HG03342 (cell line): ENCODE results near the gene PRKCE.

Experiments
- ATAC-seq: cut with Tn5 transposase; IDR thresholded peaks from one replicate; pipeline ENCODE4 v1.9.1; 2021; ENCODE audit warnings: mild to moderate bottlenecking, moderate library complexity; ENCODE audit not compliant: unreplicated experiment

PRKCE gene

DNA sequence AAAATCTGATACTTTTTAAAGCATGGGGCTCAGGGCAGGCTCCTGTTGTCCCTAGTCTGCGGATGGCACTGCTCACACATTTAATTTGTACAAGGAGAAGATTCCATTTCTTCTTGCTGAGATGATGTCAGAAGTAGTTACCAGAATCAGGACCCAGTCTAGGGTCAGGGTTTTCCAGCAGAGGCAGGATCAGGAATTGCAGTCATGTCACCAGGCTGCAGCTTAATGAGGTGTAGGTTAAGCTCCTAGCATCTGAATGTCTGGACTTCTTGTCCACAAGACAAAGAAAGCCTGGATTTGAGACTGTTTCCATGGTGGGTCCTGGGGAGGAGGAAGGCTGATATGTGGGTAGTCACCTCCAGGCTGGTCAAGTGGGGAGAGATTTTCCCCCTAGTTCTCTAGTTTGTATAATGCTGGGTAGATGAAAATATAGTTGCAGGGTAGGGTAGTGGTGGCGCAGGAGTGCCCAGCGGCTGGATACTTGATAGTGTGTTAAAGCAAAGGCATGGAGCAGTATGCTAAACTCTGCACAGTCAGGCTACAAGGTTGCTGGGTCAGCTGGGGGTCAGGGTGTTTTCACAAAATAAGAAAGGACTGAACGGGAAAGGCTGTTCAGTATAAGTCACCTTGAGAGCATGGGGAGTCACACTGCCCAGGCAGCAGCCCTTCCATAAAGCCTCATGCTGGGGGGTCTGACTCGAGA lies 148.4 kb downstream of the PRKCE start:
- ATAC-seq = no peak

DNA sequence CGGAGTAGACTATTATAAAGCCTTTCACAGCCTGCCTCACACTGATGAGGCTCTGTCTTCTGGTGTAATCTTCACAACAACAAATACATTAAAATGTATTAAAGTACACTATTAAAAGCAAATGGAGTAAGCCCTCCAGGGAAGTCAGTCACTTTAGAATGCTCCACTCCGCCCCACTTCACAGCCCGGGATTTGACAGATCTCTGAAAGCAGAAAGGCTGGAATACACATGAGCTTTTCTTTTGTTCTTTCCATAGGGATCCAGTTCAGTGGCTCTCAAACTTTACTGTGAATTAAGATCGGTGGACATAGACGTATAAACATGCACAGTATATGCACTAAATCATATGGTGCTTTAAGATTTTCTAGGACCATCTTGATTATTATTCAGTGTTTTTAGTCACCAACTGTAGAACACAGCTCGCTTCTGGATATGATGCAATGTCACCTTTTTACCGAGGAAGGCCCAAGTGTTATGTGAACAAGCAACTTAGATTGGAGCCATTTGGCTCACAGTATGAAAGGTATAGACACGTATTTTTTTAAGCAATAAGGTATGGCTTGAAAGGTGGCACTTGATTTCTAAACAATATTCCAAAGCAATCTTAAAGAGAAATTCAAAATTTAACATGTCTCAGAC lies 151.1 kb downstream of the PRKCE start:
- no peak for ATAC-seq

GRCh38 chr2:45804987-45805755 lies 153.7 kb downstream of the PRKCE start:
- no peak for ATAC-seq

GRCh38 chr2:45806563-45807358 lies 155.3 kb downstream of the PRKCE start:
- peak; percentile 78 for ATAC-seq

- no peak for ATAC-seq
Observed at GRCh38 chr2:45808294-45808800, 156.9 kb downstream of the PRKCE start.

DNA sequence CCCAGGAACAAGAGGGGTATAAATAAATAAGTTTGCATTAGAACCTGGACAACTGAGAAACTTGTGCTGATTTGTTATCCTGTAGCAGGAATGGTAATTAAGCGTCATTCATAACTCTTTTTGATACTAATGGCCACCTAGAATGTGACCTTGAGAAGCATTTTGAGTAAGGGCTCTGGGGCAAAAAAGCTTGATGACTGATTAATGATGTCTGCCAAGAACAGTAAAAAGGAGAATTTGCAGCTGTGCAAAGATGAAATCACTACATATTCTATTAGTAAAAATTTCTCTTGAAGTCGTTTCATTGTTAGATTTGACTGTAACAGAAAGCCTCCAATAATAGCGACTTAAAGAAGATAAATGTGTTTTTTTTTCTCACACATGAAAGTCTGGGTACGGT lies 157.7 kb downstream of the PRKCE start:
- ATAC-seq = no peak

DNA sequence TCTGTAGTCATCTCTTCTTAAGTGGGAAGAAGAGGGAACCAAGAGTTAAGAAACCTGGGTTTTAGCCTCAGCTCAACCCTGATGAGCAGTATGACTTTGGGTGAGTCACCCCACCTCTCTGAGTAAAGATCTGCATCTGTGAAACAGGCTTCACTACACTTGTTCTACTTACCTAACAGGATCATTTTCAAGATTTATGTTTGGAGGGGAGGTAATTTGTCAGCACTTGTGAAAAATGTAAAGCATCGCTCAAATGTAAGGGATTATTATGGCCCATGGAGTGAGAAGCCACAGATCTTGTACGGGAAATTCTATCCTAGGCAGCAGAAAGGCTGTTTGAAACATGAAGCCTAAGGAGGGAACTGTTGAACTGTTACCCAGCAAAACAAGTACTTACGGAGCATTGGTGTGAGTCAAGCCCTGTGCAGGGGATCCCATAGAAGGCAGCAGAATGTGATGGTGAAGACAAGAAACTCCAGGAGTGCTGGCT lies 160.6 kb downstream of the PRKCE start:
- no peak for ATAC-seq

DNA sequence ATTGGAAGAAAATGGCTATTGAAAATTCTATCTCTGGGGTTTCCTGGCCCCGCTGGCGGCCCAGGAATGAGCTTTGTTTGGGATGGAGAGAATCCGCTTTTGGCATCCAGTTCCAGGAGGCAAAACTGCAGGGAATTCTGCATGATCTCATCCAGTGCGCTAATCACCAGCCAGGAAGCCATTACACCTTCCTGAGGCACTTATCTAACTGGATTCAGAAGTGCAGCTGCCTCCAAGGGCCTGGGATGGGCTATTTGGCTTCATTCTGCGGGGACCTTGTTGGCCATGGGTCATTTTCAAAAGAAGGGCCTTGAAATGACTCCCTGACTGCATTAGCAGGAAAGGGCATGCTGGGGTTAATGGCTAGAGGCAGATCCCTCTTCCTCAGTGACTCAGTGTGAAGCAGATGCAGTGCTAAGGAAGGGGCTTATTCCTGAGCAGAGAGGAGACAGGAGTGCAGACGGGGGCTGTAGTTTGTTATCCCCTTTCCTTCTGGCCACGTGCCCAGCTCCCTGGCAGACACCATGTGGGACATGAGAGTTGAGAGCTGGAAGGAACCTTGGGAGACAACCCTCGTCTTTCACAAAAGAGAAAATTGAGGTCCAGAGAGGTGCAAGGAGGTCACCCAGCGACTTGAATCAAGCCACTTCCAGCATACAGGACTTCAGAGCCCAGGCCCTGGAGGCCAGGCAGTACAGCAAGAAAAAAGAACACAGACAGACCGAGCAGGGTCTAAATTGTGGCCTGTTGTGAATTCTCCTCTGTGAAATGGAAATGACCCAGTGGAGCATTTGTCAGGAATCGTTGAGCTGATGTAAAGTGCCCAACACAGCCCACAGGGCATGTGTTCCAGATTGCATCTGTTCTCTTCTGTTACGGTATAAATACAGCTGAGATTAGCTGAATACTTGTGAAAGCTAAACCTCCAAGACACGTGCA lies 161.8 kb downstream of the PRKCE start:
- ATAC-seq = no peak

DNA sequence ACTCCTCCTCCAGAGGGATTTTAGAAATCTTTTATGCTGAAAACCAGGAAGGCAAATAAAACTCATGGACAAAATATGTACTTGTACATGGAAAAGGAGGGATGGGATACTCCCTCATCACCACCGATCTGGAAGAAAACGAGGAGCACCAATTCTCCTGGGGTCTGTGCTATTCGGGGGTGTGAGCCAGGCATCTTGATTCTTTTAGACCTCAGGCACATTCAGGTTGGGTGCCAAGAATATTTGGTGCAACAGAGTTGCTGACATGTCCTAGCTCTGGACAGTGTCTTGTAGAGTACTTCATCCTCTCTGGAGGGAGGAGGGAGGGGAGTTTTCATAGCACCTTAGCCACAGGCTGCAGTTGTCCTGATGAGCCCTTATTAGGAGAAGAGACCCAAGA lies 163.0 kb downstream of the PRKCE start:
- ATAC-seq = no peak

- no peak for ATAC-seq
Observed at GRCh38 chr2:45814951-45815621, 163.6 kb downstream of the PRKCE start.

DNA sequence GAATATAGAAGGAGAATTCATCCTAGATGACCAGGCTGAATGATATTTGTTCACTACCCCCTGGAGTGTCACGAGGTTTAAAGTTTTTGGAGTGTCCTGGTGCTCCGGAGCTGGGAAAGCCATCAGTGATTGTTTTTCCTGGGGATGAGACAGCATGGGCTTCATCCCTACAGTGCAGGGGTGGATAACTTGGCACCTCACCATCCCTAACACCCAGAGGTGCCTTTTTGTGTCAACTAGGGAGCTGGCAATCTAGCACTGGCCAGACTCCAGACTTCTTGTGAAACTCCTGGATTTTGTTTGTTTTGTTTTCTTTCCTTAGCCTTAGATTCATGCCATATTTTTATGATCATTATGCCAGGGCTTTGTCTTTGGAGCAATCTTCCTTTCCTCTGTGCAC lies 164.8 kb downstream of the PRKCE start:
- ATAC-seq = no peak

GRCh38 chr2:45818591-45818990 lies 167.1 kb downstream of the PRKCE start:
- no peak for ATAC-seq

DNA sequence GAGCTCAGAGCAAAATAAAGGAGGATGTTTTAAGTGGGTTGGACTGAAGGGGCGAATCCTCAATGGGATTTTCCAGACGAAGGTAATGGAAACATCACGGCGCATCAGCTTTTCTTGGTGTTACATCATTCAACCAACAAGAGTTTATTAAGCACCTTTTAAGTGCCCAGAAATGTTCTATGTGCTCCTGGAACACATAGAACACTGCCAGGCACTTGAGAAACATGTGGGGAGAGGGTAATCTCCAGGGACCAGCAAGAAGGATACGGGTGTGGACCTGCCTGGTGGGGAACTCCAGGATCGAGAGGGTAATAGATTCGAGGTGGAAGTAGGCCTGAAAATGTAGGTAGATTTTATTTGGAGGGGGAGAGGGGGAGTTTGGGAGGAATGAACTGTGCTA lies 168.6 kb downstream of the PRKCE start:
- no peak for ATAC-seq

- no peak for ATAC-seq
Observed at GRCh38 chr2:45821558-45822271, 170.2 kb downstream of the PRKCE start.

GRCh38 chr2:45822272-45822630 lies 170.8 kb downstream of the PRKCE start:
- ATAC-seq = no peak

GRCh38 chr2:45823723-45824206 lies 172.3 kb downstream of the PRKCE start:
- ATAC-seq = no peak

DNA sequence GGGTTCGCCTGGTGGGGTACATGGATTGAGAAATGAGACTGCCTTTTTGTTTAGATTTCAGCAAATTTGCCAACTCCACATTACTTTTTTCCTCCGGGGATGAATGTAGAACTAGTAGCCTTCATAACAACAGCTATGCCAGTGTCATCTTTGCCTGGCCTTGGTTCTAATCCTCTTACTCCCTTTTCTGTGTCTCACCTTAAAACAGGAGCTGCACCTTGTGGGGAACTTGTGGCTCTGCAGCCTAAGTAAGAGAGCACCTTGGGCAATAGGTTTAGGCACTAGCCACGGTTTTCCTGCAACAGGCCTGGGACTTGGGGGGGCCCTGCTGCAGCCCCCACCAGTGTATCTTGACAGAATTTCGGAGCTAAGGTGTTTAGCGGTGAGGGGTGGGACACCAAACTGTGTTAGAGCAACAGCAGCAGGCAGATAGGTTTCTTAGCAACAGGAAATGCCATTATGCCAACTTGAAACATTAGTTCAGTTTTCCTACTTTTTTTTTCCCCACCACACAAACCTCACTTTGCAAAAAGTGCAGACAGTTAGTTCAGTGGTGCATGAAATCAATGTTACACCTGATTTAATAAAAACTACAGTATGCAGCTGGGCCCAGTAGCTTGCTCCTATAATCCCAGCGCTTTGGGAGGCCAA lies 173.7 kb downstream of the PRKCE start:
- no peak for ATAC-seq

DNA sequence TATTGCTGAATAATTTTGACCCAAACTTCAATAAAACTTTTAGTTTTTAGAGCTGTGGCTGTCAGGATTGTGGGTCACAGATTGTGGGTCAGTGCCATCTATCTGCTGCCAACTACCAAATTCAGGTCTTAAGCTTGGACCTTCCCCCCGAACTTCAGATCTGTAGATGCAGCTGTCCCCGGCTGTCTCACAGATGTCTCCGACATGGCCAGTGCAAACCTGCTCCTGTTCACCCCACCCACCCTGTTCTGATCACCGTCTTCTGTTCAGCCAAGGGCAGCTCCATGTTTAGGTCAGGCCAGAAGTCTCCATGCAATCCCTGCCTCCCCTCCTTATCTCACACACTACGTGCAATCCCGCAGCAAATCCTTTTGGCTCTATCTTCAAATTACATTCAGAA lies 175.0 kb downstream of the PRKCE start:
- ATAC-seq = no peak
